NCI-H2081 (cell line): ENCODE data around the gene TTLL11.

Experiments
- DNase-seq, 2 experiments: peaks; one replicate each; lab custom pipeline; 2025; lab: John Stamatoyannopoulos, UW

The TTLL11 gene

GRCh38 chr9:121880343-121880898 lies 212.7 kb downstream of the TTLL11 start:
- no peak for DNase-seq

DNA sequence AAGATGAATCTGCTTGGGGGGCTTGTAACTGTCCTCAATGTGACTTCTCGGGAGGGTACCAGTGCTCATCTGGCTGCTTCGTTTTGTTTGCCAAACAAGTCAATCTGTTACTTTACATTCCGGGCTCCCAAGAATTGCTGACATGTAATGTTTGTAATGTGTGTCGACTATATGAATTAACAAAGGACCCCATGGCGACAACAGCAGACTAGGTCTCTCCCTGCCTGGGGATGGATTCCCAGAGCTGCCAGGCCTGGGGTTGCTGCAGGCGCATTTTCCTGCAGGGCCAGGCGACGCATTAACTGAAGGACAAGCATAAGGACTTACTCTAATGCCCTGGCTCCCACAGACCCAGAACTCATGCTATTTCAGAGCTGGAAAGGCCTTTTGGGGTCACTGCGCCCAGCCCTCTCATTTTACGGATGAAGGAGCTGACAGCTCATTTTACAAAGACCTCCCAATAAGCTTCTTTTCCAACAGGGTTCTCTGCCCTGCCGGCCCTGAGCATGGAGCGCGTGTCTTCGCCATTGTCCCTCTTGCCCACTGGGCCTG lies 214.8 kb downstream of the TTLL11 start:
- DNase-seq, result no peak

DNA sequence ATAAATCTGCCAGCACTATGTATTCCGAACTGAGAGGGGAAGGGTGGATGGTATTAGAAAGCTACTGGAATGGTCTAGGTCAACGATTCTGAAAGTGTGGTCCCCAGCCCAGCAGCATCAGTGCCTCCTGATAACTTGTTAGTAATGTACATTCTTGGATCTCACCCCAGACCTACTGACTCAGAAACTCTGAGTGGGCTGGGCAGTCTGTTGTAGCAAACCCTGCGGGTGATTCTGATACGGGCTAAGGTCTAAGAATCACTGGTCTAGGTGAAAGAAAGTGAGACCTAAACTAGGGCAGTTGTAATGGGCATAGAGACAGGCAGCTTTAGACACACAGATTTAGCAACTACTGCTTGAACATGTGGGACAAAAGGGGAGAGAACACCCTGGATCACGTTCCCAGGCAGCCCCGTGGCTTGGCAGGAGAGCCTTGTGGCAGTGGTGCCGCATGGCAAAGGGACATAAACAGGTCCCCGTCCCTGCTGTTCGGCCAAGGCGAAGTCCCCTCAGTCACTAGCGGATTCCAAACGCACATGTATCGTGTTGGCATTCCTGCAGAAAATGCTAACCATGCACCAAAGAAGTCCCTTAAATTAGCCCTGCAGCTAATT lies 216.3 kb downstream of the TTLL11 start:
- no peak for DNase-seq

GRCh38 chr9:121876255-121876654 lies 216.9 kb downstream of the TTLL11 start:
- DNase-seq, result no peak

DNA sequence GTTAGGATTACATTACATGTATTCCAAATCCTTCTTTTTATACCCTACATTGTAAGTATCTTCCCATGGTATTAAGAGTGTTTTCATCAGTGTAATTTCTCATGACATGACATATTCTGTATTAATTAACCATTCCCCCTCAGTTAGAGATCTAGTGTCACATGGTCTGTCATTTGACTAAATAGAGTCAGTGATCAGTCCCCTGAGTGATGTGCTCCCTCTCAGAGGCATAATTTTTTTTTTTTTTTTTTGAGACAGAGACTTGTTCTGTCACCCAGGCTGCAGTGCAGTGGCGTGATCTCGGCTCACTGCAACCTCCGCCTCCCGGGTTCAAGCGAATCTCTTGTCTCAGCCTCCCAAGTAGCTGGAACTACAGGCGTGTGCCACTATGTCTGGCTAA lies 218.6 kb downstream of the TTLL11 start:
- no peak for DNase-seq

GRCh38 chr9:121871431-121872025 lies 221.6 kb downstream of the TTLL11 start:
- no peak for DNase-seq

DNA sequence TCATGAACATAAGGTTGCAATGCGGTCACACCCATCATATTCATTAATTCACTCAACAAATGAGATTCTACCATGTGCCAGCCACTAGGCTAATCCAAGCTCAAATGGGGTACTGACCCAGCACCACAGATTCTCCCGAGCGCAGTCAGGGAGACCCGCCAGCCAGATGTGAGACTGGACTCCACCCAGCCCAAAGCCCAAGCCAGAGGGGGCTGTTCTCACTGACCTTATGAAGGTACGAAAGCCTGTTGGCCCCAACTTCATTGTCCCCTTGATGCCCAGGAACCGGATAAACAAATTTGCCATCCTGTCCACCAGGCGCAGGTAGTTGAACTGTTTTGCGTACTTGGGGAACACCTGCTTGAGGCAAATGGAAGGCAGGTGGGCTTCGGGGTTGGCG lies 222.8 kb downstream of the TTLL11 start:
- no peak for DNase-seq

- DNase-seq, result no peak
These were observed 224.5 kb downstream of the TTLL11 start for GRCh38 chr9:121868626-121869025.

DNA sequence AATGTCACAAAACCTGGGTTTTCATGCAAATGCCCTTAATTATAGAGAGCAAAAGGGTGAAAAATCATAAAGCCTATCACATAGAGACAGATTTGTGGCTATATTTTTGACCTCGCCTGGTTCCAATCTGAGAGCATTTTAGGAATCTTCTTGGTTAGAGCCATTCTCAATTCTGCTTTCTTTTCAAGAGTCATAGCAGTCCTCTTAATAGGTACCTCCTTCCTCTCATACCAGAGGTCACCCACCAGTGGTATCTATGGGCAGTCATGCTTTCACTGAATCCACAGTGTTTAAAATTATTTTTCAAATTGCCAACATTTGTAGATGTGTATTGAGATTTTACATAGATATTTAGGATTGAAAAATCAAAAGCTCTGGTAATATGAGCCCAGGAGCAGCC lies 226.2 kb downstream of the TTLL11 start:
- no peak for DNase-seq

DNA sequence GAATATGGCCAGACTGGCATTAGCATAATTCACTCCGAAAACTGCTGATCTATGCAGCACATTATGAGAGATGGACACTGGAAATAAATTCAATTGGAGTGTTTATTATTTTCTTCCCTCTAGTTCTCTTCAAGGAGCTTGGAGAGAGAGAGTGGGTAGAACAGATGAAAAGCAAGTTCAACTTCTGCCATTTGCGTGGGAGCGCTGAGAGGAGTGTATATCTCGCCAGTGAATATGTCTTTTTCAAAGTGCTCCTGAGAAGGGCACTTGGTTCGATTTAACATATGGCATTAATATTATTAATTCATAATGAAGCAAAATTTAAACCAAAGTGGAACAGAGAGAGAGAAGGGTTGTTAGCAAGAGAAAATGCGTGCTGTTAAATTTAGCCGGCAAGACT lies 227.2 kb downstream of the TTLL11 start:
- DNase-seq, result no peak

GRCh38 chr9:121865060-121865459 lies 228.0 kb downstream of the TTLL11 start:
- DNase-seq, result no peak

- no peak for DNase-seq
These were observed 229.2 kb downstream of the TTLL11 start for GRCh38 chr9:121863955-121864354.

- DNase-seq, result peak; percentile 8 to 29
These were observed 230.5 kb downstream of the TTLL11 start for GRCh38 chr9:121862371-121863332.

- DNase-seq, result no peak
These were observed 231.5 kb downstream of the TTLL11 start for GRCh38 chr9:121861501-121862180.

DNA sequence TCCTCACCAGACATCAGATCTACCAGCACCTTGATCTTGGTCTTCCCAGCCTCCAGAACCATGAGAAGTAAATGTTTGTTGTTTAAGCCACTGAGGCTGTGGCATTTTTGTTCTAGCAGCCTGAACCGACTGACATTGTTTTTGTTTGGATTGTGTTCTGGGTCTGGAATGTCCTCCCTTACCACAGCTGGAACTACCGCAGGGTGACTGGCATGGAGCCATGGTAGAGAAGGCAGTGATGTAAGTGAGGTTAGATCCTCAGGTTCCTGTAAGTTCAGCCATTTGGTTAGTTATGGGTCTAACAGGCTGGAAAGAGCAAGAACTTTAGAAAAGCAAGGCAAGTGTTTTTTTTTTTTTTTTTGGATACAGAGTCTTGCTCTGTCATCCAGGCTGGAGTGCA lies 232.4 kb downstream of the TTLL11 start:
- DNase-seq, result no peak

DNA sequence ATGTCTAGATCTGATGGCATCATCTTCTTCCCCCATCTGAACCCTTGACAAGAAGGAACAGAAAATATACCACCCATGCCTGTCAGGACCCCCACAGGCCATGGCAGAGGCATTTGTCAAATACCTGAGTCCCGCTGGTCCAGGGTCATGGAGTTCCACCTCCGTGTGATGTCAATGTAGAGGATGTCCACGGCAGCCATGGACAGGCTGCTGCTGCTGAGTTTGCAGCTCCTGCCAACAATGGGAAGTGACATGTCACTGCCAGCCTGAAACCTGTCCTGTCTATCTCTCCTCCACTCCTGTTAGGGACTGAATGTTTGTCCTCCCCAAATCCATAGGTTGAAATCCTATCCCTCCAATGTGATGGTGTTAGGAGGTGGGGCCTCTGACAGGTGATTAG lies 232.9 kb downstream of the TTLL11 start:
- no peak for DNase-seq

GRCh38 chr9:121859646-121860045 lies 233.5 kb downstream of the TTLL11 start:
- no peak for DNase-seq

DNA sequence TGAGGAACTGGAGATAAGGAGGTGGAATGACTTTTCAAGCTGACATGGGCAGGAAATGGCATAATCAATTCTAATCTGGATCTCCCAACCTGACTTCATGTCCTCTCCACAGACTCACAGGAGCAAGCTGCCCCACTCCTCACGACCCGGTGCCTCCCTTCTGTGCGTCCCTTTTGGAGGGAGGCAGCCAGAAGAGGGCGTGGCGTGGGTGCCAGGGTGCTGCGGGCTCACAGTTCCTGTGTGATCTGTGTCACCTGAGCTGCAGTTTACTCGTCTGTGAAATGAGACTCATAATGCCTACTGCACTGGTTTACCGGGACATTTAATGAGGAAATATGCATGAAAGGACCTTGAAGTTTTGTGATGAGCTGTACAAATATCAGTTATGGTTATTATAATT lies 234.3 kb downstream of the TTLL11 start:
- DNase-seq, result no peak

DNA sequence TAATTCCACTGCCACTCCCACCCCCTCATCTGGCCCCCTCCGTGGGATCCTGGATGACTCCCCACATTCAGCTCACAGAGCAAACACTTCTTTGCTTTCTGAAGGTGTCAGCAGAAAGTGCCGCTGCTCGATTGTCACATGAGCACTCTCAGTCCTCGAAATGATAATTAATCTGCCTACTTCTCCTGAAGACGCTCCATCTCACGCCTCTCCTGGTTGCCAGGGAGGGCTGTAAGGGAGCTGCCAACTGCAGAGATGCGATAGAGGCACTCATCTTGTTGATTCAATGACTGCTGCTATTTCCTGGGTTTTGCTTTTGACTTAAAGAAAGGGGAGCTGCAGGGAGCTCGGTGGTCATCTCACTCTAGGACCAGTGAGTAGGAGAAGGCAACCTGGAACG lies 235.2 kb downstream of the TTLL11 start:
- peak; percentile 5 to 66 for DNase-seq

- DNase-seq, result no peak
These were observed 237.6 kb downstream of the TTLL11 start for GRCh38 chr9:121855476-121855875.

DNA sequence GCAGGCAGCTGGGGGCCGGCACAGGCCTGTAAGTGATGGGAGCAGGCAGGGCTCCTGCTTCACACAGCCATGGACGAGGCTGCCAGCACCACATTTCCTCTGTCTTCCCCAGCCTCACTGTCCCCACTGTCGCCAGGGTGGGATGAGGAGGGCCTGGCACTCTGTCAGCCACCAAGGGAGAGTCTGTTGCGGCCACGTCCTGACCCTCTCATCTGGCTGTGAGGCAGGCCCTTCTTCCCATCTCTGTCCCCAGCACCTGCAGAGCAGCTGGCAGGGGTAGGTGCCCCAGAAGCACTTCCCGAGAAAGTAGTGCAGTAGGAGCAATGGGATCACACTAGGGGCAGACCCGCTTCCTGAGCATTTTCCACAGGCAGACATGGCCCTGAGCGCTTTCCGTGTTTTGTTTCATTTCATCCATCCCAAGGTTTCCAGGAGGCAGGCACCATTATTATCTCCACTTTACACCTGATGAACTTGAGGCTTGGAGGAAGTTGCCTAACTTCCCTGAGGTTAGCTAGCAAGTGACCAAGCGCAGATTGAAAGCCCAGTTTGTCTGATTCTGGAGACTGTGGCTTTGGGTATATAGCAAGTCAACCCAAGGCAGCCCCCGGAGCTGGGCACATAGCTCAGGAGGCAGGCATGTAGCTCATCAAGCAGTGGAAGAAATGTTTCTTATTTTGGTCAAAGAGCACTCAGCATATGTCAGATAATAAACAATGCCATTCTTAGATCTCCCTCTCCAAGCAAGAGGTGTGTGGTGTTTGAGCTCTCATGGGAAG lies 239.3 kb downstream of the TTLL11 start:
- DNase-seq, result no peak
